OCI-LY7 (cell line): Measurements from ENCODE around the gene KLHL22. TPM values are rescaled to one million over a fixed set of nuclear protein-coding genes. Genes with fewer than 3 reads are reported as not detected.

ENCODE experiments used
- BruUV-seq: library from RNA; stranded (reverse); fragments of 400-500 nt; replicated peaks from 2 replicates; lab custom pipeline; 2021; lab: Mats Ljungman, UMichigan
- CTCF ChIA-PET: fragments of 300-600 bp; sonication (Branson Sonifier 250); formaldehyde crosslinking; loops from one replicate; lab custom pipeline; 2022; ENCODE audit warnings: antibody characterized with exemption; ENCODE audit not compliant: unreplicated experiment; lab: Charles Lee
- POLR2A ChIA-PET: fragments of 300-600 bp; sonication (Branson Sonifier 250); formaldehyde crosslinking; loops from one replicate; lab custom pipeline; 2022; ENCODE audit warnings: antibody characterized with exemption; lab: Charles Lee
- DNase-seq: peaks from one replicate; pipeline ENCODE4 v3.0.0-alpha.2; 2015; ENCODE audit warnings: low spot score
- H2AFZ ChIP-seq: fragments of 200-600 bp; sonication (generic), shearing (Covaris generic); 2 replicates; pipeline ENCODE4 v1.6.1; 2014; ENCODE audit warnings: mild to moderate bottlenecking, antibody characterized with exemption, low read length, moderate library complexity
- H3K27ac ChIP-seq: fragments of 200-600 bp; sonication (generic); 2 replicates; pipeline ENCODE4 v1.5.1; 2014; ENCODE audit warnings: mixed run types, low read depth, mild to moderate bottlenecking, moderate library complexity, low read length, inconsistent platforms; ENCODE audit not compliant: poor library complexity, severe bottlenecking
- H3K36me3 ChIP-seq: fragments of 200-600 bp; sonication (generic); 2 replicates; pipeline ENCODE4 v1.6.1; 2014; ENCODE audit warnings: mild to moderate bottlenecking, antibody characterized with exemption, low read length, moderate library complexity, mixed read lengths; ENCODE audit not compliant: insufficient read depth
- H3K4me1 ChIP-seq: fragments of 200-600 bp; sonication (generic); 2 replicates; pipeline ENCODE4 v1.5.1; 2014; ENCODE audit warnings: mild to moderate bottlenecking, low read length; ENCODE audit not compliant: insufficient read depth, poor library complexity, severe bottlenecking
- H3K4me2 ChIP-seq: fragments of 200-600 bp; sonication (generic); 2 replicates; pipeline ENCODE4 v1.6.1; 2014; ENCODE audit warnings: mild to moderate bottlenecking, low read length
- H3K4me3 ChIP-seq: fragments of 200-600 bp; sonication (generic); 2 replicates; pipeline ENCODE4 v1.5.1; 2014; ENCODE audit warnings: mild to moderate bottlenecking, low read depth, low read length; ENCODE audit not compliant: poor library complexity, severe bottlenecking
- H3K79me2 ChIP-seq: fragments of 200-600 bp; sonication (generic); 2 replicates; pipeline ENCODE4 v1.6.1; 2016; ENCODE audit warnings: low read depth, mild to moderate bottlenecking, low read length, moderate library complexity, mixed read lengths; ENCODE audit not compliant: insufficient read depth
- H3K9me2 ChIP-seq: fragments of 200-600 bp; sonication (generic); 2 replicates; pipeline ENCODE4 v1.6.1; 2016; ENCODE audit warnings: mild to moderate bottlenecking, low read length, mixed read lengths; ENCODE audit not compliant: insufficient read depth
- H3K9me3 ChIP-seq: fragments of 200-600 bp; sonication (generic); 2 replicates; pipeline ENCODE4 v1.6.1; 2014; ENCODE audit warnings: mild to moderate bottlenecking, mixed run types, low read length, mixed read lengths
- H4K20me1 ChIP-seq: fragments of 200-600 bp; sonication (generic); 2 replicates; pipeline ENCODE4 v1.6.1; 2014; ENCODE audit warnings: mild to moderate bottlenecking, antibody characterized with exemption, low read length, moderate library complexity, mixed read lengths; ENCODE audit not compliant: insufficient read depth
- EZH2phosphoT487 ChIP-seq: fragments of 200-600 bp; sonication (generic); IDR thresholded peaks from 2 replicates; pipeline ENCODE4 v1.6.1; 2018; ENCODE audit warnings: low read depth, borderline replicate concordance, mild to moderate bottlenecking, mixed run types, antibody characterized with exemption, low read length, moderate library complexity, mixed read lengths
- intact Hi-C: fragments of 100-400 bp; cut with micrococcal nuclease; formaldehyde crosslinking; loops from one replicate; pipeline ENCODE4 v1.10.0; 2022; ENCODE audit not compliant: unreplicated experiment
- total RNA-seq, 2 experiments: library from RNA; depleted of rRNA in 1 of 2; stranded (reverse); fragments of >200 nt in 1 of 2; shearing (Covaris generic) in 1 of 2; gene quantifications; 2 replicates each; pipeline ENCODE4 v1.2.3, GENCODE V29; 2014 to 2022
- TF ChIP-seq, protein P1 (sequence below): fragments of 200-600 bp; sonication (generic); conservative IDR thresholded peaks from 2 replicates; pipeline ENCODE4 v1.5.1; 2014; ENCODE audit warnings: mild to moderate bottlenecking, antibody characterized with exemption, low read length, moderate library complexity, mixed read lengths

Gene KLHL22
- total RNA-seq, 2 experiments from 2014 or later, result 14.8 to 38.1 TPM

DNA sequence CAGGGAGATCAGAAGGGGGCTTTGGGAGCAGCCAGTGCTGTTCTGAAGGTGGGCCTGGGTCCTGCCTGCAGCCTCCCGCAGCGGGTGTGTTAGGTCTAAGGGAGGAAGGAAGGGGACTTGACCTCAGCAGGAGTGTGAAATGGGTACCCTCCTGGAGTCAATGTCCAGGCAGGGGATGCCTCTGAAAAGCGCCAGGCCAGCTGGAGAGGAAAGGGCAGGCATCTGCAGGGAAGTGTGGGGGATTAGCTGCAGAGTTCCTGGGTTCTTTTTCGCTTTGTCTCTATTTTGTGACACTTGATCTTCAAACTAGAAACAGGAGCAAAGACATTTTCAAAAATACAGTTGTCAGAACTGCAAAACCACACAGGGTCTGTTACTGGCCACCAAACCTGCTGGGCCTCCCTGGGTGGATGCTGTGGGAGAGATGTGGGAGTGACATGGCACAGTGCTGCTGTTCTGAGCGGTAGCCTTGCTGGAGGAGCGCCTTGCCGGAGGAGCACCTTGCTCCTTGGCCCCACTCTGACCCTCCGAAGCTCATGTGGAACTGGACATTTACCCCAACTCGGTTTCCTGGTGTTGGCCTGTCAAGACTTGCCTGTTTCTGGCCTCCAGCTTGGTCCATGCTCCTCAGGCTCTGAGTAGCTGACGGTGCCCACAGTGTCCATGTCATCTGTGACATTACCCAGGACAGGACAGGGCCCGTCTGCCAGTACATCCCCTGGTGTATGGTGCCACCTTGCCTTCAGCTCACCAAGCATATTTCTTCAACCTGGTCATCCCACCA, 37.7 kb upstream of the KLHL22 start:
- Histone ChIP-seq H3K4me3 (no peak overlapping the region), H3K4me1 (no peaks in the 10 kb centered on the region), H2AFZ (no peak overlapping the region), H3K4me2 (no peak overlapping the region), H3K36me3 (peaks cover 60% of the 10 kb centered on the region), H3K79me2 (no peaks in the 10 kb centered on the region), H3K9me2 (no peaks in the 10 kb centered on the region), H3K9me3 (no peaks in the 10 kb centered on the region), H3K27ac (no peak overlapping the region), H4K20me1 (0 out of 2 replicates have a peak, but pooled peaks cover 4% of the 10 kb centered on the region)
- no peak for TF ChIP-seq EZH2phosphoT487
- TF ChIP-seq, protein P1, sequence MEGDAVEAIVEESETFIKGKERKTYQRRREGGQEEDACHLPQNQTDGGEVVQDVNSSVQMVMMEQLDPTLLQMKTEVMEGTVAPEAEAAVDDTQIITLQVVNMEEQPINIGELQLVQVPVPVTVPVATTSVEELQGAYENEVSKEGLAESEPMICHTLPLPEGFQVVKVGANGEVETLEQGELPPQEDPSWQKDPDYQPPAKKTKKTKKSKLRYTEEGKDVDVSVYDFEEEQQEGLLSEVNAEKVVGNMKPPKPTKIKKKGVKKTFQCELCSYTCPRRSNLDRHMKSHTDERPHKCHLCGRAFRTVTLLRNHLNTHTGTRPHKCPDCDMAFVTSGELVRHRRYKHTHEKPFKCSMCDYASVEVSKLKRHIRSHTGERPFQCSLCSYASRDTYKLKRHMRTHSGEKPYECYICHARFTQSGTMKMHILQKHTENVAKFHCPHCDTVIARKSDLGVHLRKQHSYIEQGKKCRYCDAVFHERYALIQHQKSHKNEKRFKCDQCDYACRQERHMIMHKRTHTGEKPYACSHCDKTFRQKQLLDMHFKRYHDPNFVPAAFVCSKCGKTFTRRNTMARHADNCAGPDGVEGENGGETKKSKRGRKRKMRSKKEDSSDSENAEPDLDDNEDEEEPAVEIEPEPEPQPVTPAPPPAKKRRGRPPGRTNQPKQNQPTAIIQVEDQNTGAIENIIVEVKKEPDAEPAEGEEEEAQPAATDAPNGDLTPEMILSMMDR, result no peak
- intact Hi-C loops, result no loop called here
- ChIA-PET CTCF (interaction anchor here (1.0 kb wide), 1 partner anchor 70 kb away, joined by 3 read pairs; no protein-coding TSS in a partner anchor), POLR2A (no interaction called here)
- DNase-seq, result no peak
- no TSS peak for BruUV-seq

DNA sequence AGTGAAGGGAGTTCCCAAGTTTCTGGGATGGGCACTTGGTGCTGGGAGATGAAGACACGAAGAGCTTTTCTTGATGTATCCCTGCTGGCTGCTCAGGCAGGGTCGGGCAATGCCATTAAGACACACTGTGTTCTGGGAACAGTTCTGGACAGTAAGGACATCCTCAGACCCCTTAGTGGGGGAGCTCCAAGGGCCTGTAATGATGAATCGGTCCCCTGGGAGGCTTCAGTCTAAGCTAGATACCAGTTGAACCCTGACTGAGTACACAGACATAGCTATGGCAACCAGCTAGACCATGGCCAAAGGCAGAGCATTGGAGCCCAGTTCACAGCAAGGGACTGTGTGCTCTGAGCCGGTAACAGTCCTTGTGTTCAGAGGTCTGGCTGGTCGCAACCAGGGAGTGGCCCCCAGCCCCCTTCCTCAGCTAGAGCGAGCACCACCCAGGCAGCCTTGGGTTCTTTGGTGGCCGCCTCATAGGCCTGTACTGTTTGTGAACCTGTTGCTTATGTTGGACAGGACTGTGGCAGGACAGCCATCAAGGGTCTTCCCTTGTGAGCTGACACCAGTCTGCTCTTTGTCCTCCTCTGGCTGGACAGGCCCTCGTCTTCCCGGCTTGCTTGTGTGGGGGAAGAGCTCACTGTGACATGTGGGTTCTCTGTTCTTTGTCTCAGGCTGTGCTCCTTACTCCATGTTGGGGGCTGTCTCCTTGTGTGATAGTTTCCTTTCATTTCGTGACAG, 36.8 kb upstream of the KLHL22 start:
- Histone ChIP-seq H2AFZ (no peak overlapping the region), H3K79me2 (no peaks in the 10 kb centered on the region), H3K9me2 (no peaks in the 10 kb centered on the region), H3K36me3 (peaks cover 59% of the 10 kb centered on the region), H3K4me2 (no peak overlapping the region), H3K9me3 (no peaks in the 10 kb centered on the region), H3K4me3 (no peak overlapping the region), H3K27ac (no peak overlapping the region), H4K20me1 (0 out of 2 replicates have a peak, but pooled peaks cover 4% of the 10 kb centered on the region), H3K4me1 (no peaks in the 10 kb centered on the region)
- intact Hi-C loops, result no loop called here
- no peak for DNase-seq
- POLR2A ChIA-PET, result interaction anchor here (0.6 kb wide), 1 partner anchor 16 kb away, joined by 6 read pairs; no protein-coding TSS in a partner anchor
- no TSS peak for BruUV-seq
- CTCF ChIA-PET, result interaction anchor here (1.0 kb wide), 1 partner anchor 69 kb away, joined by 3 read pairs; no protein-coding TSS in a partner anchor
- TF ChIP-seq, protein P1, result no peak
- TF ChIP-seq EZH2phosphoT487, result no peak
